ENCODE results near the gene DMAC2L. TPM values are rescaled to one million over a fixed set of nuclear protein-coding genes. Genes with fewer than 3 reads are reported as not detected.

The DMAC2L gene
- polyA plus RNA-seq, 1 of the 3 experiments (the other 2 are of a cell fraction): 20.3 TPM

- Histone ChIP-seq H3K27ac (ENCODE audit: low read depth in 2 of 2, low read length in 1 of 2) (peak overlapping the region; percentile 83 to 95), H4K20me1 (ENCODE audit: insufficient read depth) (no peaks in the 10 kb centered on the region), H3K9me2 (no peaks in the 10 kb centered on the region), H3F3A (replicated peaks; ENCODE audit: insufficient read depth) (peaks cover 10% of the 10 kb centered on the region), H2AFZ (ENCODE audit: low read depth) (peak overlapping the region; percentile 67), H3K4me2 (peak overlapping the region; percentile 51), H3K27me3 (ENCODE audit: insufficient read depth) (no peaks in the 10 kb centered on the region), H3K9me3 (no peaks in the 10 kb centered on the region), H3K36me3 (replicated peaks in 1 of 2; ENCODE audit: control insufficient read depth in 1 of 2, insufficient read depth in 2 of 2, low read length in 1 of 2) (peaks cover 14 to 17% of the 10 kb centered on the region in 2 experiments), H3K9ac (peak overlapping the region; percentile 57; the same call in 1 of the 2 replicates), H3K4me3 (ENCODE audit: low read depth in 2 of 2, low read length in 1 of 2) (peak overlapping the region; percentile 38 to 47), H3K79me2 (ENCODE audit: insufficient read depth) (peaks cover 41% of the 10 kb centered on the region), H3K4me1 (ENCODE audit: control insufficient read depth in 1 of 2, insufficient read depth in 2 of 2, low read depth in 1 of 2, low read length in 1 of 2) (peaks cover 0 to 4% of the 10 kb centered on the region in 2 experiments; a peak in 3 of 4 replicates)
- DNase-seq: peak; percentile 72
- POLR2A ChIA-PET: interaction anchor here (0.5 to 1.0 kb wide), 3 partner anchors 9 to 220 kb away, joined by 3 read pairs; partner anchors contain the start of genes DMAC2L and L2HGDH
- WGBS (ENCODE audit: low lambda C conversion rate): 7% methylated on average over 9 of the region's 9 CpGs
- CTCF ChIA-PET: interaction anchor here (0.6 to 7.8 kb wide), 39 partner anchors 9 to 539 kb away, joined by 3 to 140 read pairs (median 4); partner anchors contain the start of genes CDKL1, DMAC2L, L2HGDH and MAP4K5
- TF ChIP-seq PBX3 (IDR thresholded peaks at IDR 0.05) (peak; percentile 65), REST (IDR thresholded peaks at IDR 0.05; ENCODE audit: low read depth, low read length) (no peak), SMC3 (IDR thresholded peaks at IDR 0.05; ENCODE audit: low read depth, low read length) (peak; percentile 90), NFIC (IDR thresholded peaks at IDR 0.05; ENCODE audit: borderline replicate concordance) (no peak), GABPA (IDR thresholded peaks at IDR 0.05; ENCODE audit: low read depth) (no peak; the same call in 1 of the 2 replicates), CTCF (IDR thresholded peaks at IDR 0.05) (peak; percentile 96), ELF1 (IDR thresholded peaks at IDR 0.05) (peak; percentile 34; the same call in 1 of the 2 replicates), CHD2 (IDR thresholded peaks at IDR 0.05; ENCODE audit: low read length, partially characterized antibody) (peak; percentile 43), EZH2phosphoT487 (IDR thresholded peaks at IDR 0.05; ENCODE audit: borderline replicate concordance, low read depth) (no peak), EP300 (IDR thresholded peaks at IDR 0.05; ENCODE audit: borderline replicate concordance in 1 of 2, low read depth in 1 of 2, low read length in 1 of 2) (no peak), FOXM1 (IDR thresholded peaks at IDR 0.05; ENCODE audit: low read depth) (no peak), RXRA (IDR thresholded peaks at IDR 0.05; ENCODE audit: borderline replicate concordance, low read depth) (no peak), JUND (IDR thresholded peaks at IDR 0.05) (peak; percentile 47; the same call in 1 of the 2 replicates), RAD21 (IDR thresholded peaks at IDR 0.05; ENCODE audit: low read length) (peak; percentile 80), RCOR1 (IDR thresholded peaks at IDR 0.05; ENCODE audit: low read length) (0 out of 2 replicates have a peak, but pooled peaks have one; percentile 29), TAF1 (IDR thresholded peaks at IDR 0.05; ENCODE audit: borderline replicate concordance, low read depth, low read length) (peak; percentile 10; the same call in 1 of the 2 replicates), USF1 (IDR thresholded peaks at IDR 0.05; ENCODE audit: borderline replicate concordance, low read depth) (peak; percentile 86), USF2 (IDR thresholded peaks at IDR 0.05; ENCODE audit: borderline replicate concordance, low read depth, low read length) (no peak), FOXJ3 (CRISPR knock-in tag; IDR thresholded peaks at IDR 0.05) (no peak), IRF3 (IDR thresholded peaks at IDR 0.05; ENCODE audit: low read depth, low read length) (no peak), TCF12 (IDR thresholded peaks at IDR 0.05) (peak; percentile 30; the same call in 1 of the 2 replicates), GATA2 (CRISPR knock-in tag; IDR thresholded peaks at IDR 0.05) (no peak), MXI1 (IDR thresholded peaks at IDR 0.05; ENCODE audit: low read depth, low read length) (peak; percentile 39; the same call in 1 of the 2 replicates)
Observed at GRCh38 chr14:50321009-50321660, 9.0 kb downstream of the DMAC2L start.

Data from SK-N-SH (cell line).